A549 treated with CpdA at 1 μM for 4 hours (cell line): ENCODE data around the gene GPATCH2. TPM values are rescaled to one million over a fixed set of nuclear protein-coding genes. Genes with fewer than 3 reads are reported as not detected.

Source experiments
- total RNA-seq: library from RNA; stranded (reverse); fragments of 200-300 nt; extraction: Qiagen RNA extraction; gene quantifications from 5 replicates; pipeline ENCODE4 v1.2.3, GENCODE V29; 2022; ENCODE audit warnings: low read depth

Gene GPATCH2
- total RNA-seq = 7.7 to 11.2 TPM (median 8.5 TPM) in 5 replicates

DNA sequence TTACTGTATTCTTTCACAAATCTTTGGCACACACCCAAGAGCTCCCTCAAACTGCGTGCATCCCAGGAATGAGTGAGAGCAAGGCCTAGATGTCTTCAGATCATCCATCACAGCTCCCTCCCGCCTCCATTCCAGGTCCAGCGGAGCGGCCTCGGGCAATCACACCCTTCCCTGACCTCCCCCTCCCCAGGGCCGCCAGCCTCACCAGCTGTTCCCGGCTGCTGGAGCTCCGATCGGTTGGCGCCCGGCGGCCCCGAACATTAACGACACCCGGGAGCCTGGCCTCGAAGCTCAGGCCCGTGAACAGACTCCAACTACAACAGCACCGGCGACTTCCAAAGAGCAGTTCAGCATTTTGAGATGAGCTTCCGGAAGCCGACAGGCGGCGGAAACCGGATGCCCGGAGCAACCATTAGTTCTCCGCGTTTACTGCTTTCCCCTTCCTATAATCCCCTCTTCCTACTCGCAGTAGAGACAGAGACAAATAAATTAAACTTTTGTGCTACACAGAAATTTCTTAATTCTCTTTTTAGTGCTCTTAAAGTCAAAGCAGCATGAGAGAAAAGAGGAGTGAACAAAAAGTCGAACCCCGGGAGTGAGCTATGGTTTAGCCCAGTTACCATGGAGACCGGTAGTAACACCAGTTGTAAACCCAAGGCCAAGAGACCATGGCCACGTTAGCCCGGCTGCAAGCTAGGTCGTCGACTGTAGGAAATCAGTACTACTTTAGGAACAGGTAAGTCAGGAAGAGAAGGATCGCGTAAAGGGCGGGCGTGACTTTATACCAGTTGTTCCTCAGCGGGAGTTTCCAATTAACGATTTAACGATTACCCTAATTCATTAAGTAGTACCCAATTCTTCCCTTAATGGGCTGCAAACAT is at the start of gene GPATCH2, which contains the start of gene SPATA17:
Gene GPATCH2, minus strand, starts transcription at position 380 of the 881 bp plus-strand sequence. Its CDS starts 119 bp downstream, at position 261.
Gene SPATA17, plus strand, starts transcription at position 634 of the 881 bp plus-strand sequence. Its CDS starts 35 bp downstream, at position 669.

Other genes starting within 250 kb of the GPATCH2 start
- gene SPATA17, start 254 bp upstream of the GPATCH2 start, total RNA-seq = 1.8 to 3.2 TPM (median 2.6 TPM) in 5 replicates